GM23338 (cell line): ENCODE results near the gene GUCY1A2. TPM values are rescaled to one million over a fixed set of nuclear protein-coding genes. Genes with fewer than 3 reads are reported as not detected.

ENCODE experiments used
- ATAC-seq: fragments of 200-7000 bp; cut with Tn5 transposase; 3 replicates; pipeline ENCODE4 v1.9.1; 2020
- DNase-seq: peaks from one replicate; pipeline ENCODE4 v3.0.0-alpha.2; 2015; ENCODE audit warnings: low spot score
- H2AFZ ChIP-seq: fragments of 200-600 bp; sonication (generic); 2 replicates; pipeline ENCODE4 v1.8.0; 2016; ENCODE audit warnings: antibody characterized with exemption, mild to moderate bottlenecking, moderate library complexity
- H3F3A ChIP-seq: fragments of 200-600 bp; sonication (generic); replicated peaks from 2 replicates; pipeline ENCODE4 v1.8.0; 2017; ENCODE audit warnings: antibody characterized with exemption, mixed run types, low read depth
- H3K27ac ChIP-seq: fragments of 200-600 bp; sonication (generic); 2 replicates; pipeline ENCODE4 v1.6.1; 2016; ENCODE audit warnings: low read depth
- H3K27me3 ChIP-seq: fragments of 200-600 bp; sonication (generic); 2 replicates; pipeline ENCODE4 v1.8.0; 2016; ENCODE audit warnings: mild to moderate bottlenecking, mixed run types, moderate library complexity; ENCODE audit not compliant: insufficient read depth
- H3K36me3 ChIP-seq: fragments of 200-600 bp; sonication (generic); 2 replicates; pipeline ENCODE4 v1.8.0; 2016; ENCODE audit warnings: mild to moderate bottlenecking; ENCODE audit not compliant: insufficient read depth
- H3K4me1 ChIP-seq: fragments of 200-600 bp; sonication (generic); 2 replicates; pipeline ENCODE4 v1.8.0; 2016; ENCODE audit warnings: mild to moderate bottlenecking, moderate library complexity; ENCODE audit not compliant: insufficient read depth
- H3K4me2 ChIP-seq: fragments of 200-600 bp; sonication (generic); 2 replicates; pipeline ENCODE4 v1.7.1; 2017; ENCODE audit warnings: mixed run types
- H3K4me3 ChIP-seq: fragments of 200-600 bp; sonication (generic); 2 replicates; pipeline ENCODE4 v1.6.1; 2016; ENCODE audit warnings: mixed run types
- H3K79me2 ChIP-seq: fragments of 200-600 bp; sonication (generic); replicated peaks from 2 replicates; pipeline ENCODE4 v1.8.0; 2017; ENCODE audit warnings: mild to moderate bottlenecking; ENCODE audit not compliant: insufficient read depth
- H3K9me2 ChIP-seq: fragments of 200-600 bp; sonication (generic); 2 replicates; pipeline ENCODE4 v1.8.0; 2017; ENCODE audit not compliant: insufficient read depth
- H4K20me1 ChIP-seq: fragments of 200-600 bp; sonication (generic); replicated peaks from 2 replicates; pipeline ENCODE4 v1.8.0; 2017; ENCODE audit warnings: mild to moderate bottlenecking; ENCODE audit not compliant: insufficient read depth
- H3K27ac Mint-ChIP-seq: 2 replicates; pipeline ENCODE4 v1.8.0; 2020; ENCODE audit warnings: inconsistent platforms, mild to moderate bottlenecking, moderate library complexity, mixed read lengths
- H3K27me3 Mint-ChIP-seq: 3 replicates; pipeline ENCODE4 v1.8.0; 2022; ENCODE audit warnings: low read depth, mild to moderate bottlenecking, moderate library complexity, mixed read lengths, inconsistent platforms; ENCODE audit not compliant: insufficient read depth, poor library complexity
- H3K36me3 Mint-ChIP-seq: 3 replicates; pipeline ENCODE4 v1.8.0; 2021; ENCODE audit warnings: low read depth, mild to moderate bottlenecking, inconsistent platforms, moderate library complexity, mixed read lengths
- H3K4me1 Mint-ChIP-seq: 3 replicates; pipeline ENCODE4 v1.8.0; 2020; ENCODE audit warnings: mild to moderate bottlenecking, inconsistent platforms, mixed read lengths
- H3K4me3 Mint-ChIP-seq: 3 replicates; pipeline ENCODE4 v1.8.0; 2021; ENCODE audit warnings: moderate library complexity, mild to moderate bottlenecking, inconsistent platforms, mixed read lengths
- H3K9me3 Mint-ChIP-seq: 3 replicates; pipeline ENCODE4 v1.8.0; 2020; ENCODE audit warnings: moderate library complexity, mild to moderate bottlenecking, inconsistent platforms, mixed read lengths
- CREB1 ChIP-seq: fragments of 250-450 bp; sonication (Bioruptor Pico); IDR thresholded peaks from 2 replicates; pipeline ENCODE4 v1.5.0; 2020; ENCODE audit warnings: low read depth, mild to moderate bottlenecking, moderate library complexity
- EZH2phosphoT487 ChIP-seq: fragments of 200-600 bp; sonication (generic); IDR thresholded peaks from one replicate; pipeline ENCODE4 v1.8.1; 2018; ENCODE audit warnings: antibody characterized with exemption; ENCODE audit not compliant: unreplicated experiment
- JUNB ChIP-seq: IDR thresholded peaks from one replicate; pipeline ENCODE4 v1.6.1; 2016; ENCODE audit warnings: antibody characterized with exemption; ENCODE audit not compliant: unreplicated experiment
- POLR2AphosphoS5 ChIP-seq: IDR thresholded peaks from 2 replicates; pipeline ENCODE4 v1.6.1; 2016; ENCODE audit warnings: antibody characterized with exemption, low read depth
- polyA plus RNA-seq: library from polyadenylated mRNA; unstranded; fragments of >200 nt; fragmentation: Nextera tagmentation; extraction: Ambion mirVana; gene quantifications from 2 replicates; pipeline ENCODE4 v1.2.1, GENCODE V29; 2016
- total RNA-seq: library from RNA; depleted of rRNA; stranded (reverse); fragments of >200 nt; shearing (Covaris generic); gene quantifications from 2 replicates; pipeline ENCODE4 v1.2.3, GENCODE V29; 2014
- TF ChIP-seq, protein P1 (sequence below), 2 experiments: fragments of 200-600 bp in 1 of 2; sonication (generic) in 1 of 2; conservative IDR thresholded peaks; 2 replicates each; pipeline versions ENCODE4 v1.5.1 to v1.6.1; 2016 to 2017; ENCODE audit warnings: antibody characterized with exemption in 2 of 2, low read depth in 2 of 2, mild to moderate bottlenecking in 2 of 2, moderate library complexity in 1 of 2
- TF ChIP-seq, protein P2 (sequence below): IDR thresholded peaks from 2 replicates; pipeline ENCODE4 v1.6.1; 2016; ENCODE audit warnings: antibody characterized with exemption
- TF ChIP-seq, protein P3 (sequence below): fragments of 250-450 bp; sonication (Bioruptor Pico); IDR thresholded peaks from 2 replicates; pipeline ENCODE4 v1.5.0; 2020; ENCODE audit warnings: mild to moderate bottlenecking, moderate library complexity

The GUCY1A2 gene
- total and polyA plus RNA-seq, 2 experiments from 2014 or later, result 0.36 to 1.4 TPM

DNA sequence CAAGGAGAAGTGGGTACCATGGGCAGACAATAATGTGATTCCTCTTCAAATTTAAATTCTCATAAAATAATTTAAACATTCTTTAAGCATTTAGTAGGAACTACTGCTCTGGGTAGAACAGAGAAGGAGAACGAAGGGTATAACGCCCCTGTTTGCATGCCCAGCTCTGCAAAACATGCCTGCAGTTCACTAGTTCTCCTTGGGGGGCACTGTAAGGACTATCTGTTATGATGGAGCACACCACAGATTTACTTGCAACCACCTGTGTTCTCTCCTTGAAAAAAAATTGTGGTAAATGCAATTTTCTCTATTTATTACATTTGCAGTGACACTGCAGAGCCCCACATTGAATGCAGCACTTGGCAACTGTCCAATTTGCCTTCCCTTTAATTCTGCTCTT, 100.3 kb downstream of the GUCY1A2 start:
- no peak for TF ChIP-seq CREB1 (CRISPR knock-in tag)
- TF ChIP-seq, protein P1, sequence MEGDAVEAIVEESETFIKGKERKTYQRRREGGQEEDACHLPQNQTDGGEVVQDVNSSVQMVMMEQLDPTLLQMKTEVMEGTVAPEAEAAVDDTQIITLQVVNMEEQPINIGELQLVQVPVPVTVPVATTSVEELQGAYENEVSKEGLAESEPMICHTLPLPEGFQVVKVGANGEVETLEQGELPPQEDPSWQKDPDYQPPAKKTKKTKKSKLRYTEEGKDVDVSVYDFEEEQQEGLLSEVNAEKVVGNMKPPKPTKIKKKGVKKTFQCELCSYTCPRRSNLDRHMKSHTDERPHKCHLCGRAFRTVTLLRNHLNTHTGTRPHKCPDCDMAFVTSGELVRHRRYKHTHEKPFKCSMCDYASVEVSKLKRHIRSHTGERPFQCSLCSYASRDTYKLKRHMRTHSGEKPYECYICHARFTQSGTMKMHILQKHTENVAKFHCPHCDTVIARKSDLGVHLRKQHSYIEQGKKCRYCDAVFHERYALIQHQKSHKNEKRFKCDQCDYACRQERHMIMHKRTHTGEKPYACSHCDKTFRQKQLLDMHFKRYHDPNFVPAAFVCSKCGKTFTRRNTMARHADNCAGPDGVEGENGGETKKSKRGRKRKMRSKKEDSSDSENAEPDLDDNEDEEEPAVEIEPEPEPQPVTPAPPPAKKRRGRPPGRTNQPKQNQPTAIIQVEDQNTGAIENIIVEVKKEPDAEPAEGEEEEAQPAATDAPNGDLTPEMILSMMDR (conservative IDR thresholded peaks at IDR 0.05; ENCODE audit: low read depth in 2 of 2), result peak; percentile 34 to 52
- Histone ChIP-seq H3F3A (no peaks in the 10 kb centered on the region), H2AFZ (no peak overlapping the region), H3K36me3 (no peaks in the 10 kb centered on the region), H3K9me2 (no peaks in the 10 kb centered on the region), H3K27ac (no peak overlapping the region), H3K4me2 (no peak overlapping the region), H3K4me1 (no peaks in the 10 kb centered on the region), H4K20me1 (no peaks in the 10 kb centered on the region), H3K4me3 (no peak overlapping the region), H3K27me3 (no peaks in the 10 kb centered on the region), H3K79me2 (no peaks in the 10 kb centered on the region)
- ATAC-seq, result peak; percentile 43; the same call in 1 of the 3 replicates
- peak; percentile 57 for DNase-seq
- H3K36me3 Mint-ChIP-seq, result no peaks in the 10 kb centered on the region
- no peak overlapping the region for H3K4me3 Mint-ChIP-seq
- H3K9me3 Mint-ChIP-seq, result 0 out of 3 replicates have a peak, but pooled peaks cover 3% of the 10 kb centered on the region
- H3K27me3 Mint-ChIP-seq, result no peaks in the 10 kb centered on the region
- no peak overlapping the region for H3K27ac Mint-ChIP-seq
- no peaks in the 10 kb centered on the region for H3K4me1 Mint-ChIP-seq

DNA sequence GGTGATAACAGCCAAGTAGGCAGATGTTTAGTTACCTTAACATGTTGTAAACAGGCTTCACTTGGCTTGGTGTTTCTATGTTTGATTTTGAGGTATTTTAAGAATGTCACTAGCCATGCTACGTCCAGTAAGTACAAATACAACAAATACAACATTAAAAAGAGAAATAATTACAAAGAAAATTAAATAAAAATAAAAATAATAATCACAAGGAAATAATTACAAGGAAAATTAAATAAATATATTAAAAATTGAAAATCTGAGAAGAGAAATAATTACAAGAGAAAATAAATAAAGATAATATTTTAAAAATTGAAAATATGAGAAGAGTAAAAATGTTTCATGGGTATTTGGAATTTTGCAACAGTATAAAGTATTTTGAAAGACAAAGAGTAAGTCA, 103.9 kb downstream of the GUCY1A2 start:
- no peak overlapping the region for H2AFZ ChIP-seq
- H3K27ac Mint-ChIP-seq, result no peak overlapping the region
- no peaks in the 10 kb centered on the region for H3K36me3 ChIP-seq
- no peak for TF ChIP-seq POLR2AphosphoS5
- TF ChIP-seq JUNB, result no peak
- ATAC-seq, result no peak
- no peak for DNase-seq
- no peaks in the 10 kb centered on the region for H3F3A ChIP-seq
- no peaks in the 10 kb centered on the region for H3K4me1 ChIP-seq
- H3K9me3 Mint-ChIP-seq, result 0 out of 3 replicates have a peak, but pooled peaks cover 3% of the 10 kb centered on the region
- no peaks in the 10 kb centered on the region for H3K79me2 ChIP-seq
- H3K27me3 Mint-ChIP-seq, result no peaks in the 10 kb centered on the region
- H3K27ac ChIP-seq, result no peak overlapping the region
- H3K4me3 Mint-ChIP-seq, result no peak overlapping the region
- no peaks in the 10 kb centered on the region for H3K36me3 Mint-ChIP-seq
- H3K4me1 Mint-ChIP-seq, result no peaks in the 10 kb centered on the region
- no peaks in the 10 kb centered on the region for H3K27me3 ChIP-seq
- no peaks in the 10 kb centered on the region for H4K20me1 ChIP-seq
- no peaks in the 10 kb centered on the region for H3K9me2 ChIP-seq
- H3K4me2 ChIP-seq, result no peak overlapping the region
- no peak overlapping the region for H3K4me3 ChIP-seq

DNA sequence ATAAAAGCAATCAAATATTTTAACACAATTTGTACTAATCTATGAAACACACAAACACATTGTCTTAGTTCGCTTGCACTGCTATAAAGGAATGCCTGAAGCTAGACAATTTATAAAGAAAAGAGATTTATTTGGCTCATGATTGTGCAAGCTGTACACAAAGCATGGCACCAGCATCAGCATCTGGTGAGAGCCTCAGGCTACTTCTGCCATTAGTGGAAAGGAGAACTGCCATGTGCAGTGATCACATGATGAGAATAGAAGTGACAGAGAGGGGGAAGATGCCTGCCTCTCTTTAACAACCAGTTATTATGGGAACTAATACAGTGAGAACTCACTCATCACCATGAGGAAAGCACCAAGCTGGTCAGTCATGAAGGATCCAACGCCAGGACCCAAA, 105.1 kb downstream of the GUCY1A2 start:
- Histone ChIP-seq H2AFZ (no peak overlapping the region), H3K27me3 (no peaks in the 10 kb centered on the region), H3K36me3 (no peaks in the 10 kb centered on the region), H3K79me2 (no peaks in the 10 kb centered on the region), H3K4me3 (no peak overlapping the region), H3F3A (no peaks in the 10 kb centered on the region), H3K27ac (no peak overlapping the region), H3K4me1 (no peaks in the 10 kb centered on the region), H3K4me2 (no peak overlapping the region), H3K9me2 (no peaks in the 10 kb centered on the region), H4K20me1 (no peaks in the 10 kb centered on the region)
- Mint-ChIP-seq H3K4me3 (no peak overlapping the region), H3K4me1 (no peaks in the 10 kb centered on the region), H3K27ac (no peak overlapping the region), H3K9me3 (peaks cover 3% of the 10 kb centered on the region; the same call in 1 of the 3 replicates), H3K36me3 (no peaks in the 10 kb centered on the region), H3K27me3 (no peaks in the 10 kb centered on the region)
- no peak for ATAC-seq
- no peak for DNase-seq
- TF ChIP-seq CREB1 (CRISPR knock-in tag) (no peak), EZH2phosphoT487 (no peak)
- TF ChIP-seq, protein P2, sequence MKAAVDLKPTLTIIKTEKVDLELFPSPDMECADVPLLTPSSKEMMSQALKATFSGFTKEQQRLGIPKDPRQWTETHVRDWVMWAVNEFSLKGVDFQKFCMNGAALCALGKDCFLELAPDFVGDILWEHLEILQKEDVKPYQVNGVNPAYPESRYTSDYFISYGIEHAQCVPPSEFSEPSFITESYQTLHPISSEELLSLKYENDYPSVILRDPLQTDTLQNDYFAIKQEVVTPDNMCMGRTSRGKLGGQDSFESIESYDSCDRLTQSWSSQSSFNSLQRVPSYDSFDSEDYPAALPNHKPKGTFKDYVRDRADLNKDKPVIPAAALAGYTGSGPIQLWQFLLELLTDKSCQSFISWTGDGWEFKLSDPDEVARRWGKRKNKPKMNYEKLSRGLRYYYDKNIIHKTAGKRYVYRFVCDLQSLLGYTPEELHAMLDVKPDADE, result no peak
- TF ChIP-seq, protein P3, sequence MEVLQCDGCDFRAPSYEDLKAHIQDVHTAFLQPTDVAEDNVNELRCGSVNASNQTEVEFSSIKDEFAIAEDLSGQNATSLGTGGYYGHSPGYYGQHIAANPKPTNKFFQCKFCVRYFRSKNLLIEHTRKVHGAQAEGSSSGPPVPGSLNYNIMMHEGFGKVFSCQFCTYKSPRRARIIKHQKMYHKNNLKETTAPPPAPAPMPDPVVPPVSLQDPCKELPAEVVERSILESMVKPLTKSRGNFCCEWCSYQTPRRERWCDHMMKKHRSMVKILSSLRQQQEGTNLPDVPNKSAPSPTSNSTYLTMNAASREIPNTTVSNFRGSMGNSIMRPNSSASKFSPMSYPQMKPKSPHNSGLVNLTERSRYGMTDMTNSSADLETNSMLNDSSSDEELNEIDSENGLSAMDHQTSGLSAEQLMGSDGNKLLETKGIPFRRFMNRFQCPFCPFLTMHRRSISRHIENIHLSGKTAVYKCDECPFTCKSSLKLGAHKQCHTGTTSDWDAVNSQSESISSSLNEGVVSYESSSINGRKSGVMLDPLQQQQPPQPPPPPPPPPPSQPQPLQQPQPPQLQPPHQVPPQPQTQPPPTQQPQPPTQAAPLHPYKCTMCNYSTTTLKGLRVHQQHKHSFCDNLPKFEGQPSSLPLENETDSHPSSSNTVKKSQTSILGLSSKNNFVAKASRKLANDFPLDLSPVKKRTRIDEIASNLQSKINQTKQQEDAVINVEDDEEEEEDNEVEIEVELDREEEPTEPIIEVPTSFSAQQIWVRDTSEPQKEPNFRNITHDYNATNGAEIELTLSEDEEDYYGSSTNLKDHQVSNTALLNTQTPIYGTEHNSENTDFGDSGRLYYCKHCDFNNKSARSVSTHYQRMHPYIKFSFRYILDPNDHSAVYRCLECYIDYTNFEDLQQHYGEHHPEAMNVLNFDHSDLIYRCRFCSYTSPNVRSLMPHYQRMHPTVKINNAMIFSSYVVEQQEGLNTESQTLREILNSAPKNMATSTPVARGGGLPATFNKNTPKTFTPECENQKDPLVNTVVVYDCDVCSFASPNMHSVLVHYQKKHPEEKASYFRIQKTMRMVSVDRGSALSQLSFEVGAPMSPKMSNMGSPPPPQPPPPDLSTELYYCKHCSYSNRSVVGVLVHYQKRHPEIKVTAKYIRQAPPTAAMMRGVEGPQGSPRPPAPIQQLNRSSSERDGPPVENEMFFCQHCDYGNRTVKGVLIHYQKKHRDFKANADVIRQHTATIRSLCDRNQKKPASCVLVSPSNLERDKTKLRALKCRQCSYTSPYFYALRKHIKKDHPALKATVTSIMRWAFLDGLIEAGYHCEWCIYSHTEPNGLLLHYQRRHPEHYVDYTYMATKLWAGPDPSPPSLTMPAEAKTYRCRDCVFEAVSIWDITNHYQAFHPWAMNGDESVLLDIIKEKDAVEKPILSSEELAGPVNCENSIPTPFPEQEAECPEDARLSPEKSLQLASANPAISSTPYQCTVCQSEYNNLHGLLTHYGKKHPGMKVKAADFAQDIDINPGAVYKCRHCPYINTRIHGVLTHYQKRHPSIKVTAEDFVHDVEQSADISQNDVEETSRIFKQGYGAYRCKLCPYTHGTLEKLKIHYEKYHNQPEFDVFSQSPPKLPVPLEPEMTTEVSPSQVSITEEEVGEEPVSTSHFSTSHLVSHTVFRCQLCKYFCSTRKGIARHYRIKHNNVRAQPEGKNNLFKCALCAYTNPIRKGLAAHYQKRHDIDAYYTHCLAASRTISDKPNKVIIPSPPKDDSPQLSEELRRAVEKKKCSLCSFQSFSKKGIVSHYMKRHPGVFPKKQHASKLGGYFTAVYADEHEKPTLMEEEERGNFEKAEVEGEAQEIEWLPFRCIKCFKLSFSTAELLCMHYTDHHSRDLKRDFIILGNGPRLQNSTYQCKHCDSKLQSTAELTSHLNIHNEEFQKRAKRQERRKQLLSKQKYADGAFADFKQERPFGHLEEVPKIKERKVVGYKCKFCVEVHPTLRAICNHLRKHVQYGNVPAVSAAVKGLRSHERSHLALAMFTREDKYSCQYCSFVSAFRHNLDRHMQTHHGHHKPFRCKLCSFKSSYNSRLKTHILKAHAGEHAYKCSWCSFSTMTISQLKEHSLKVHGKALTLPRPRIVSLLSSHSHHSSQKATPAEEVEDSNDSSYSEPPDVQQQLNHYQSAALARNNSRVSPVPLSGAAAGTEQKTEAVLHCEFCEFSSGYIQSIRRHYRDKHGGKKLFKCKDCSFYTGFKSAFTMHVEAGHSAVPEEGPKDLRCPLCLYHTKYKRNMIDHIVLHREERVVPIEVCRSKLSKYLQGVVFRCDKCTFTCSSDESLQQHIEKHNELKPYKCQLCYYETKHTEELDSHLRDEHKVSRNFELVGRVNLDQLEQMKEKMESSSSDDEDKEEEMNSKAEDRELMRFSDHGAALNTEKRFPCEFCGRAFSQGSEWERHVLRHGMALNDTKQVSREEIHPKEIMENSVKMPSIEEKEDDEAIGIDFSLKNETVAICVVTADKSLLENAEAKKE (CRISPR knock-in tag), result no peak
